MM.1S (cell line): Measurements from ENCODE around the gene SLC31A1.

ENCODE experiments used
- DNase-seq: peaks from one replicate; pipeline ENCODE4 v3.0.0-alpha.2; 2015
- H2AFZ ChIP-seq: fragments of 300-600 bp; sonication (generic); 2 replicates; pipeline ENCODE4 v1.6.0; 2016; ENCODE audit warnings: antibody characterized with exemption, low read length
- H3F3A ChIP-seq: fragments of 300-600 bp; sonication (generic); 2 replicates; pipeline ENCODE4 v1.6.1; 2016; ENCODE audit warnings: mild to moderate bottlenecking, antibody characterized with exemption, low read length, moderate library complexity, mixed read lengths; ENCODE audit not compliant: insufficient read depth
- H3K27ac ChIP-seq: fragments of 300-600 bp; sonication (generic); 2 replicates; pipeline ENCODE4 v1.5.1; 2016; ENCODE audit warnings: mild to moderate bottlenecking, low read length
- H3K27me3 ChIP-seq: fragments of 300-600 bp; sonication (generic); replicated peaks from 2 replicates; pipeline ENCODE4 v1.6.0; 2016; ENCODE audit warnings: low read length; ENCODE audit not compliant: insufficient read depth
- H3K36me3 ChIP-seq: fragments of 300-600 bp; sonication (generic); replicated peaks from 2 replicates; pipeline ENCODE4 v1.6.1; 2016; ENCODE audit warnings: mild to moderate bottlenecking, low read length, mixed read lengths; ENCODE audit not compliant: insufficient read depth
- H3K4me1 ChIP-seq: fragments of 300-600 bp; sonication (generic); 2 replicates; pipeline ENCODE4 v1.6.1; 2016; ENCODE audit warnings: low read length, mixed read lengths
- H3K4me2 ChIP-seq: fragments of 300-600 bp; sonication (generic); 2 replicates; pipeline ENCODE4 v1.6.0; 2016; ENCODE audit warnings: low read depth, low read length
- H3K4me3 ChIP-seq: fragments of 300-600 bp; sonication (generic); 2 replicates; pipeline ENCODE4 v1.5.1; 2016; ENCODE audit warnings: low read length, mixed read lengths
- H3K79me2 ChIP-seq: fragments of 300-600 bp; sonication (generic); 2 replicates; pipeline ENCODE4 v1.6.1; 2016; ENCODE audit warnings: mixed run types, low read length, mixed read lengths
- H3K9ac ChIP-seq: fragments of 300-600 bp; sonication (generic); 2 replicates; pipeline ENCODE4 v1.6.1; 2016; ENCODE audit warnings: low read length, mixed read lengths
- H3K9me2 ChIP-seq: fragments of 300-600 bp; sonication (generic); replicated peaks from 2 replicates; pipeline ENCODE4 v1.6.1; 2016; ENCODE audit warnings: mild to moderate bottlenecking, low read length, mixed read lengths; ENCODE audit not compliant: insufficient read depth
- H3K9me3 ChIP-seq: fragments of 300-600 bp; sonication (generic); replicated peaks from 2 replicates; pipeline ENCODE4 v1.6.1; 2016; ENCODE audit warnings: mild to moderate bottlenecking, low read length, mixed read lengths; ENCODE audit not compliant: insufficient read depth
- H4K20me1 ChIP-seq: fragments of 300-600 bp; sonication (generic); 2 replicates; pipeline ENCODE4 v1.6.1; 2016; ENCODE audit warnings: mild to moderate bottlenecking, low read length, moderate library complexity, mixed read lengths; ENCODE audit not compliant: insufficient read depth
- CTCF ChIP-seq: fragments of 300-600 bp; sonication (generic); IDR thresholded peaks from 2 replicates; pipeline ENCODE4 v1.5.1; 2016; ENCODE audit warnings: antibody characterized with exemption, low read length, mixed read lengths
- EZH2 ChIP-seq: fragments of 300-600 bp; sonication (generic); optimal IDR thresholded peaks from 2 replicates; pipeline ENCODE3; 2017; ENCODE audit warnings: low read depth, mild to moderate bottlenecking, antibody characterized with exemption, low read length, mixed read lengths
- EZH2phosphoT487 ChIP-seq: fragments of 300-600 bp; sonication (generic); IDR thresholded peaks from 2 replicates; pipeline ENCODE4 v1.6.1; 2018; ENCODE audit warnings: antibody characterized with exemption, low read length

SLC31A1 gene

GRCh38 chr9:113299800-113300292, 78.5 kb downstream of the SLC31A1 start:
- H3K27ac ChIP-seq = peak overlapping the region; percentile 93
- peak overlapping the region; percentile 62; the same call in 1 of the 2 replicates for H3K9ac ChIP-seq
- peak overlapping the region; percentile 81 for H3K4me2 ChIP-seq
- H3F3A ChIP-seq = peaks cover 23% of the 10 kb centered on the region
- DNase-seq = no peak
- no peaks in the 10 kb centered on the region for H4K20me1 ChIP-seq
- H2AFZ ChIP-seq = peak overlapping the region; percentile 57
- peaks cover 29% of the 10 kb centered on the region for H3K4me1 ChIP-seq
- H3K4me3 ChIP-seq = peak overlapping the region; percentile 39
- no peaks in the 10 kb centered on the region for H3K9me3 ChIP-seq
- H3K27me3 ChIP-seq = no peaks in the 10 kb centered on the region
- no peak for TF ChIP-seq EZH2phosphoT487
- TF ChIP-seq EZH2 = no peak
- no peak for TF ChIP-seq CTCF
- H3K9me2 ChIP-seq = no peaks in the 10 kb centered on the region
- no peaks in the 10 kb centered on the region for H3K36me3 ChIP-seq
- H3K79me2 ChIP-seq = no peaks in the 10 kb centered on the region

- H4K20me1 ChIP-seq = no peaks in the 10 kb centered on the region
- no peaks in the 10 kb centered on the region for H3K27me3 ChIP-seq
- H3K36me3 ChIP-seq = no peaks in the 10 kb centered on the region
- H3K4me1 ChIP-seq = peaks cover 29% of the 10 kb centered on the region
- H3K79me2 ChIP-seq = no peaks in the 10 kb centered on the region
- DNase-seq = no peak
- no peak overlapping the region for H2AFZ ChIP-seq
- H3F3A ChIP-seq = peaks cover 18% of the 10 kb centered on the region
- TF ChIP-seq CTCF = no peak
- TF ChIP-seq EZH2 = no peak
- no peak for TF ChIP-seq EZH2phosphoT487
- H3K9me2 ChIP-seq = no peaks in the 10 kb centered on the region
- no peak overlapping the region for H3K27ac ChIP-seq
- no peak overlapping the region for H3K4me2 ChIP-seq
- no peak overlapping the region for H3K4me3 ChIP-seq
- no peaks in the 10 kb centered on the region for H3K9me3 ChIP-seq
- H3K9ac ChIP-seq = no peak overlapping the region
Measured at GRCh38 chr9:113301548-113301947, 80.2 kb downstream of the SLC31A1 start.

- Histone ChIP-seq H3K4me3 (no peak within 1 kb of the TSS), H4K20me1 (no peaks in the 10 kb centered on the region), H3K4me2 (no peak within 1 kb of the TSS), H3K79me2 (no peaks in the 10 kb centered on the region), H3K27me3 (no peaks in the 10 kb centered on the region), H3K27ac (no peak within 1 kb of the TSS), H3K36me3 (no peaks in the 10 kb centered on the region), H2AFZ (no peak within 1 kb of the TSS), H3K9ac (no peak within 1 kb of the TSS), H3F3A (peaks cover 18% of the 10 kb centered on the region), H3K4me1 (peaks cover 29% of the 10 kb centered on the region), H3K9me2 (no peaks in the 10 kb centered on the region), H3K9me3 (no peaks in the 10 kb centered on the region)
- no peak for DNase-seq
- TF ChIP-seq EZH2 = no peak
- no peak for TF ChIP-seq CTCF
- no peak for TF ChIP-seq EZH2phosphoT487
Measured at GRCh38 chr9:113302792-113303418, 81.6 kb downstream of the SLC31A1 start, which contains the start of gene RNF183. Gene RNF183 (minus strand): TSS chr9:113303376. CDS start chr9:113298184, 5,192 bp downstream.
